ENCODE data around the gene MYNN. TPM values are rescaled to one million over a fixed set of nuclear protein-coding genes. Genes with fewer than 3 reads are reported as not detected.
"Not testable (repeated sequence)": the region's sequence is repeated elsewhere in the genome, so short reads cannot be mapped to it uniquely, and the experiment has no call there.

Gene MYNN
- 10 to 100 TPM; 13.0 to 13.8 TPM for total RNA-seq
- long read RNA-seq, full-length matches to known transcripts = 34 of 46 reads
- long read RNA-seq, partial matches to known transcripts = 6 of 46 reads
- long read RNA-seq, other reads (novel, unspliced or antisense) = 6 of 46 reads

DNA sequence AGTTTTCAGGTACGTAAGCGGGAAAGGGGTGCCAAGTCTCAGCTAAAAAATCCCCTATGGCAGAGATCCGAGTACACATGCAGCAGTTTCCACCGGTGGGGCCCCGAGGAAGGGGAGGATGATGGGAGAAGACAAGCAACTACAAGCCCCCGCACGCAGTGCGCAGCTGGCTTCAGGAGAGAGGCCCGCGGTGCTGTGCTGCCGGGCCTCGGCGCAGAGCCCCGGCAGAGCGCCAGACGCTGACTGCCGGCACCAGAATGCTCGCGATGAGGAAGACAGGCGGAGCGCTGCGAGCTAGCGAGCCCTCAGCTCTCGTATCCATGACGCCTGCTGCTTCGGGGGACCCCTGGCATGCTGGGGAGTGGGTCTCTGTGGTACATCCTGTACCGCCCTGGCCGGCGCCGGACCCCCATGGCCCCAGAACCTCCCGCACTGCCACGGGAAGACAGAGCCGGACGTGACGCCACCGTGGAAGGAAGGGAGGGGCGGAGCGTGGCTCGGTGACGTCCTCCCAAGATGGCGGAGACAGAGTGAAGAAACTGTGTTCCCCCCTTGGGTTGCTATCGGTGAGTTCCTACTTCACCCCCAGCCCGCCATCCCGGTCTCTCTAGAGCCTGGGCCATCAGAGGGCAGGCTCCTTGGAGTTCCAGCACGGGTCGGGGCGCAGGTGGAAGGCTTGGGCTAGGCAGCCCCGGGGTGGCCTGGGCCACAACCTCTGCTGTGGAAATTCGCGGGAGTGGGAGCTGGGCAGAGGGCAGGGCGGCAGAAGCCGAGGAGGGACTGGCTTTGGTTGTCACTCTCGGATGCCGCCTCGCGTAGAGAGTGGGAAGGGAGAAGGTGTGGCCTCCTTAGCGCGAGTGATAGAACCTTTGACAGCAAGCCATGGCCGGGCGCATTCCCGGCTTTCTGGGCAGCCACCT, at the start of gene MYNN:
MYNN (plus strand) TSS at position 500 of the 920 bp plus-strand sequence. CDS start 900 bp downstream, outside the sequence.
- intact Hi-C loops (cut with DNase I) = no loop called here
- peak; percentile 94 for DNase-seq

DNA sequence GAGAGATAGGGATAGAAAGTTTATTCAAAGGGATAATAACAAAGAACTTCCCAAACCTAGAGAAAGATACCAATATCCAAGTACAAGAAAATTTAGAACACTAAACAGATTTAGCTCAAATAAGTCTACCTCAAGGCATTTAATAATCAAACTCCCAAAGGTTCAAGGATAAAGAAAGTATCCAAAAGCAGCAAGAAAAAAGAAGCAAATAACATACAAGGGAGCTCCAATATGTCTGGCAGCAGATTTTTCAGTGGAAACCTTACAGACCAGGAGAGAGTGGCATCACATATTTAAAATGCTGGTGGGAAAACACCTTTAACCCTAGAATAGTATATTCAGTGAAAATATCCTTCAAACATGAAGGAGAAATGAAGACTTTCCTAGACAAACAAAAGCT, 41.3 kb upstream of the MYNN start:
- intact Hi-C loops (cut with DNase I); ATAC-seq; DNase-seq: not testable (repeated sequence)

More for the DNA sequence above, at the start of gene MYNN:
- ATAC-seq = peak; percentile 93 to 96

- DNase-seq (no peak), ATAC-seq (no peak)
- intact Hi-C loops (cut with DNase I) = no loop called here
Observed at GRCh38 chr3:169739067-169739466, 34.1 kb upstream of the MYNN start.

- ATAC-seq (no peak), DNase-seq (no peak)
- intact Hi-C loops (cut with DNase I) = loop anchor here in 1 of 2 donors (5.0 kb wide), 2 partner anchors 597 to 882 kb away; no protein-coding TSS in a partner anchor
Observed at GRCh38 chr3:169744366-169745054, 28.7 kb upstream of the MYNN start.

GRCh38 chr3:169746924-169747323, 26.3 kb upstream of the MYNN start:
- ATAC-seq (no peak), DNase-seq (no peak)
- intact Hi-C loops (cut with DNase I) = no loop called here

DNA sequence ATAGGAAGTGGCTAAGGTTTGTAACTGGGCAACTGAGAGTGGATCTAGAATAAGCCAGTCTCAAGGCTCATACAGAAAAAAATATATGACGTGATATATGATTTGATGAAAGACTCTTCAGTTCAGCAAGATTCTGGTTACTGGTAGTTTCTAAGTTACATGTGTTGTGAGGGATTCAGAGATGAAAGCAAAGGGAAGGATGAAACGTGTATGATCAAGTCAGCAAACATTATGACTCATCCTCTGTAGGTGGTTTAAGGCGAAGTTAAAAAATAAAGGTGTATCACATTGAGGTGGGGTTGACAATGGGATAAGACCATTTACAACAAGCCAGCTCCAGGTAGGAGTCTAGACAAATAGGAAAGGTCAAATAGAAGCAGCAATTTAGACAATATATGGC, 24.5 kb upstream of the MYNN start:
- no peak for DNase-seq
- ATAC-seq = no peak
- intact Hi-C loops (cut with DNase I) = no loop called here

- ATAC-seq (no peak), DNase-seq (no peak)
- intact Hi-C loops (cut with DNase I) = no loop called here
Observed at GRCh38 chr3:169750665-169751064, 22.5 kb upstream of the MYNN start.

DNA sequence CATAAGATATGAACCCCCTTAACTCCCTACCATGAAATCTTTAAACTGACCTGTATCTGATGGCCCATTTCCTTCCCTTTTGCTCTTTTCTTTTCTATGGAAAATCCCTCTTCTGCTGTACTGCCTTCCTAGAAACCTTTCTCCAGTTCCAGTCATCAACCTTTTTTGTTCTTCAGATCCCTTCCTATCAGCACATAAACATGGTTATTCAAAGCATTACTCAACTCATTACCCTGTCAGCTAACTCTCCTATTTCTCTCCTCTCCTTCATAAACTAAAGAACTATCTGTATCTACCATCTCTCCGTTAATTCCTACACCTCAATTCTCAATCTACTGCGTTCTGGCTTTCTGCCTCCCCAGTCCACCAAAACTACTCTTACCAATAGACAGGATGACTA, 21.3 kb upstream of the MYNN start:
- DNase-seq = no peak
- intact Hi-C loops (cut with DNase I) = no loop called here
- no peak for ATAC-seq

- no peak for DNase-seq
- intact Hi-C loops (cut with DNase I) = no loop called here
- no peak for ATAC-seq
Observed at GRCh38 chr3:169754711-169755110, 18.5 kb upstream of the MYNN start.

DNA sequence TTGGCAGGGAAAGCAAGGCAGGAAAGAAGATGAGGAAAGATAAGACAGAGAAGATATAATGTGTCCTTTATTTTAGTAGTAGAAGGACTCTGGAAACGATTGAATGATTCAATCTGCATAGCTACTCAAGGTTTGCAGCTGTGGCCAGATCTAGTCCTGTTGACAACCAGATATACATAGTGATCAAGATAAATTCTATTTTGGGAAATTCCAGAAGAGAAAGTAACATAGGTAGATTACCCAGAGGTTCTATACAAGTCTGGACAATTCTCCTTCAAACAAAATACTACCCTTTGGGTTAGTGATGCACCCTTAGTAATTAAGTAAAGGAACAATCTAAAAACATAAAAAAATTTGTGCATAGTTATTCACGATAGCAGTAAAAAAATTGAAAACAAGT, 17.7 kb upstream of the MYNN start:
- intact Hi-C loops (cut with DNase I) = no loop called here
- ATAC-seq = no peak
- DNase-seq = no peak

DNA sequence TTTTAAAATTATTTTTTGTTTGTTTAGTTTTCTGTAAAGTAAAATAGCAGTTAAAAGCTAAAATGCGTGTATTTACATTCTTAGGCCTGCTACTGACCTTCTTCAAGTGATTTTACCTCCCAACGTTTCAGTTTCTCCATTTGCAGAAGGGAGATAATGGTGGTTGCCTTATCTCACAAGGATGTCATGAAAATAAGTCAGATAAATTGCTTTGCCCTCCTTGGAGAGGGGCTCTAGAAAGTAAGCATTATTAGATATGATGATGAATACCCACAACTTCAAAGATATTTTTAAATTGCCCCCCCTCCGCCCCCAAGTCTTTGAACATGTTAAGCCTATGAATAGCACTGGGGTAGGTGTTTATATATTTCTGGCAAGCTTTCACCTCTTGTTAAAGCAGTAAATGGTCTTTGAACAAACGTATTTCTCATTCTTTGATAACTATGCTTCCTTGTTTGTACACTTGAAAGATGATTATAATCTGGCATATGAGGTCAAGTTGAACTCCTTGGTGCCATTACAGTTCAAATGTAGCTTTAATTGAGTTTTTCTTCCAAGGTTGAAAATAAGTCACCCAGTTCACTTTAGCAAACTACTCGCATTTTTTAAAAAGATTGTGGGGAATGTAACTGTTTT, 14.7 kb upstream of the MYNN start:
- DNase-seq = no peak
- no peak for ATAC-seq
- intact Hi-C loops (cut with DNase I) = no loop called here

GRCh38 chr3:169759256-169759655, 13.9 kb upstream of the MYNN start:
- DNase-seq (no peak), ATAC-seq (no peak)
- intact Hi-C loops (cut with DNase I) = no loop called here

GRCh38 chr3:169760479-169760878, 12.7 kb upstream of the MYNN start:
- intact Hi-C loops (cut with DNase I) = loop anchor here in 1 of 2 donors (5.0 kb wide), 1 partner anchor 207 kb away; the partner anchor contains the start of gene SEC62
- ATAC-seq (no peak), DNase-seq (no peak)

DNA sequence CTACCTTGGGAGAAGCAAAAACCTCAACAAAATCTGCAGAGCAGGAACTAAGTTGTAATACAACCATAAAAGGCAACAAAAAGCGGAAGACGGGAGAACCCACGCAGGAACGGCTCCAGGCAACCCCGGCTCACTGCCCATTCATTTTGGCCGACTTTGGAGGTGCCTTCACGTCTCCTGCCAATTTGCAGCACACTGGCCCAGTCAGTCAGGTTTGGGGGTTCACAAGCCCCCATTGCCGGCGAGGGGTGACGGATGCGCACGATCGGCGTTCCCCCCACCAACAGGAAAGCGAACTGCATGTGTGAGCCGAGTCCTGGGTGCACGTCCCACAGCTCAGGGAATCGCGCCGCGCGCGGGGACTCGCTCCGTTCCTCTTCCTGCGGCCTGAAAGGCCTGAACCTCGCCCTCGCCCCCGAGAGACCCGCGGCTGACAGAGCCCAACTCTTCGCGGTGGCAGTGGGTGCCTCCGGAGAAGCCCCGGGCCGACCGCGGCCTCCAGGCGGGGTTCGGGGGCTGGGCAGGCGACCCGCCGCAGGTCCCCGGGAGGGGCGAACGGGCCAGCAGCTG, 8.8 kb upstream of the MYNN start:
- DNase-seq = peak; percentile 77
- ATAC-seq = peak; percentile 73 to 75
- intact Hi-C loops (cut with DNase I) = loop anchor here in 1 of 2 donors (5.0 kb wide), 1 partner anchor 203 kb away; the partner anchor contains the start of gene SEC62

- peak; percentile 96 to 97 for ATAC-seq
- intact Hi-C loops (cut with DNase I) = loop anchor here in 1 of 2 donors (5.0 kb wide), 1 partner anchor 202 kb away; the partner anchor contains the start of gene SEC62
- peak; percentile 94 for DNase-seq
Observed at GRCh38 chr3:169764882-169765612, 8.1 kb upstream of the MYNN start, which contains the start of gene TERC. TERC (minus strand) TSS chr3:169765060.

GRCh38 chr3:169769287-169770181, 3.7 kb upstream of the MYNN start, which contains the start of gene ACTRT3:
ACTRT3 (minus strand) TSS chr3:169769561; CDS start chr3:169769520, 41 bp downstream.
- DNase-seq (peak; percentile 84), ATAC-seq (peak; percentile 6 to 8)
- intact Hi-C loops (cut with DNase I) = no loop called here

Data from left cardiac atrium (tissue), 4 donors.